Gastroesophageal sphincter (tissue), 3 donors: ENCODE results near the gene OFD1.

Experiments
- POLR2A ChIP-seq, 2 donors: fragments of 450-650 bp; IDR thresholded peaks; one replicate each; pipeline ENCODE4 v1.6.1; 2017; ENCODE audit warnings: antibody characterized with exemption in 2 of 2, mild to moderate bottlenecking in 2 of 2, moderate library complexity in 1 of 2
- TF ChIP-seq, protein P1 (sequence below), 4 experiments: fragments of 200-600 bp in 2 of 4; fragments of 450-650 bp in 2 of 4; sonication (generic) in 1 of 4; IDR thresholded peaks; one replicate each; pipeline ENCODE4 v1.5.1; 2017 to 2019; ENCODE audit warnings: antibody characterized with exemption in 4 of 4, mild to moderate bottlenecking in 2 of 4, moderate library complexity in 2 of 4

DNA sequence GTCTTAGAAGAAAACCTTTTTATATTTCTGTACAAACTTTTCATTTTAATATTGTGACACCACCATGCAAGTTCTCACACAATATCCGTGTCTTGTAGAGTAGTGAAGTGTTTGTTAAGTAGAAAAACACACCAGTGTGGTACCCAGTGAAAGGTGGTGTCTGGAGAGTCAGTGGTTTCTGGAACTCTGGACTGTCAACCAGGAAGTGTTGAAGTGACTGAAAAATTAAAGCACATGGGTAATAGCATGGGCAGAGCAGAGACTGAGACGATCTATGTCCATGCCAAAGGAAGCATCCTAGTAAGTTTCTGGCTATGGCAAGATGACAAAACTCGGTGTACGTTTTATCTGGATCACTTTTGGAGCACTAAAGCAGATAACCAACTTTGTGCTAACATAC lies 23.4 kb upstream of the OFD1 start:
- no peak for TF ChIP-seq POLR2A (IDR thresholded peaks at IDR 0.05)
- TF ChIP-seq, protein P1, sequence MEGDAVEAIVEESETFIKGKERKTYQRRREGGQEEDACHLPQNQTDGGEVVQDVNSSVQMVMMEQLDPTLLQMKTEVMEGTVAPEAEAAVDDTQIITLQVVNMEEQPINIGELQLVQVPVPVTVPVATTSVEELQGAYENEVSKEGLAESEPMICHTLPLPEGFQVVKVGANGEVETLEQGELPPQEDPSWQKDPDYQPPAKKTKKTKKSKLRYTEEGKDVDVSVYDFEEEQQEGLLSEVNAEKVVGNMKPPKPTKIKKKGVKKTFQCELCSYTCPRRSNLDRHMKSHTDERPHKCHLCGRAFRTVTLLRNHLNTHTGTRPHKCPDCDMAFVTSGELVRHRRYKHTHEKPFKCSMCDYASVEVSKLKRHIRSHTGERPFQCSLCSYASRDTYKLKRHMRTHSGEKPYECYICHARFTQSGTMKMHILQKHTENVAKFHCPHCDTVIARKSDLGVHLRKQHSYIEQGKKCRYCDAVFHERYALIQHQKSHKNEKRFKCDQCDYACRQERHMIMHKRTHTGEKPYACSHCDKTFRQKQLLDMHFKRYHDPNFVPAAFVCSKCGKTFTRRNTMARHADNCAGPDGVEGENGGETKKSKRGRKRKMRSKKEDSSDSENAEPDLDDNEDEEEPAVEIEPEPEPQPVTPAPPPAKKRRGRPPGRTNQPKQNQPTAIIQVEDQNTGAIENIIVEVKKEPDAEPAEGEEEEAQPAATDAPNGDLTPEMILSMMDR (IDR thresholded peaks at IDR 0.05), result no peak
